Measurements from ENCODE around the gene EPHB6.

The EPHB6 gene

DNA sequence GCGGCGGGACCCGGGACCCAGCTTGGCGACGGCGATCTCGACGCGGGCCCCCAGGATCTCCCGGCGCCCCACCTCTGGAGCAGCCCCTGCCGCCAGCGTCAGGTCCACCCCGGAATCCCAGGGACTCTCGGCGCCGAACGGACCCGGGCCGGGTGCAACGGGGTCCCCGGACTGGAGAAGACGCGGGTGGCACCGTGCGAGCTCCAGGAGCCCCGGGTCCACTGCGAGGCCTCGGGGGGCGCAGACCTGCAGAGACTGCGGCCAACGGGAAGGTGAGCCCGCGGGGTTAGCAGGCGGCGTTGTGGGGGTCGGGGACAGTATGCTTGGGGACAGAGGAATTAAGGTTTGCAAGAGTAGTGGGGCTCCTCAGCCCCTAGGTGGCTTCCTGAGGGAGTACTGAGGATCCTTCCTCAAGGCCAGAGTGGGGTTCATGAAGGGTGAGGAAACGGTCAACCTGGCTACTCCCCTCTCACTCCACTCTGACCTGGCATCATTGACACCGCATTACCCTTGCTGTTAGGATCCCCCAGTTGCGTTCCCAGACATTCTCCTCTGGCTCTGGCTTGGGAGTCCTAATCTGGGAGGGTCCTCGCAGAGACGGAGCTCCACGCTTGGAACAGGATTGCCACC, 353 bp downstream of the EPHB6 start:
- no peaks in the 10 kb centered on the region for H3K9me3 ChIP-seq
- no peaks in the 10 kb centered on the region for H3K4me1 ChIP-seq
- no peak overlapping the region for H3K4me3 ChIP-seq (ENCODE audit: low read depth, low read length)
- peaks cover 23% of the 10 kb centered on the region for H3K27me3 ChIP-seq
- TF ChIP-seq, protein P1, sequence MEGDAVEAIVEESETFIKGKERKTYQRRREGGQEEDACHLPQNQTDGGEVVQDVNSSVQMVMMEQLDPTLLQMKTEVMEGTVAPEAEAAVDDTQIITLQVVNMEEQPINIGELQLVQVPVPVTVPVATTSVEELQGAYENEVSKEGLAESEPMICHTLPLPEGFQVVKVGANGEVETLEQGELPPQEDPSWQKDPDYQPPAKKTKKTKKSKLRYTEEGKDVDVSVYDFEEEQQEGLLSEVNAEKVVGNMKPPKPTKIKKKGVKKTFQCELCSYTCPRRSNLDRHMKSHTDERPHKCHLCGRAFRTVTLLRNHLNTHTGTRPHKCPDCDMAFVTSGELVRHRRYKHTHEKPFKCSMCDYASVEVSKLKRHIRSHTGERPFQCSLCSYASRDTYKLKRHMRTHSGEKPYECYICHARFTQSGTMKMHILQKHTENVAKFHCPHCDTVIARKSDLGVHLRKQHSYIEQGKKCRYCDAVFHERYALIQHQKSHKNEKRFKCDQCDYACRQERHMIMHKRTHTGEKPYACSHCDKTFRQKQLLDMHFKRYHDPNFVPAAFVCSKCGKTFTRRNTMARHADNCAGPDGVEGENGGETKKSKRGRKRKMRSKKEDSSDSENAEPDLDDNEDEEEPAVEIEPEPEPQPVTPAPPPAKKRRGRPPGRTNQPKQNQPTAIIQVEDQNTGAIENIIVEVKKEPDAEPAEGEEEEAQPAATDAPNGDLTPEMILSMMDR (IDR thresholded peaks at IDR 0.05; ENCODE audit: low read depth, low read length) = no peak
- no peaks in the 10 kb centered on the region for H3K36me3 ChIP-seq
- DNase-seq = no peak

DNA sequence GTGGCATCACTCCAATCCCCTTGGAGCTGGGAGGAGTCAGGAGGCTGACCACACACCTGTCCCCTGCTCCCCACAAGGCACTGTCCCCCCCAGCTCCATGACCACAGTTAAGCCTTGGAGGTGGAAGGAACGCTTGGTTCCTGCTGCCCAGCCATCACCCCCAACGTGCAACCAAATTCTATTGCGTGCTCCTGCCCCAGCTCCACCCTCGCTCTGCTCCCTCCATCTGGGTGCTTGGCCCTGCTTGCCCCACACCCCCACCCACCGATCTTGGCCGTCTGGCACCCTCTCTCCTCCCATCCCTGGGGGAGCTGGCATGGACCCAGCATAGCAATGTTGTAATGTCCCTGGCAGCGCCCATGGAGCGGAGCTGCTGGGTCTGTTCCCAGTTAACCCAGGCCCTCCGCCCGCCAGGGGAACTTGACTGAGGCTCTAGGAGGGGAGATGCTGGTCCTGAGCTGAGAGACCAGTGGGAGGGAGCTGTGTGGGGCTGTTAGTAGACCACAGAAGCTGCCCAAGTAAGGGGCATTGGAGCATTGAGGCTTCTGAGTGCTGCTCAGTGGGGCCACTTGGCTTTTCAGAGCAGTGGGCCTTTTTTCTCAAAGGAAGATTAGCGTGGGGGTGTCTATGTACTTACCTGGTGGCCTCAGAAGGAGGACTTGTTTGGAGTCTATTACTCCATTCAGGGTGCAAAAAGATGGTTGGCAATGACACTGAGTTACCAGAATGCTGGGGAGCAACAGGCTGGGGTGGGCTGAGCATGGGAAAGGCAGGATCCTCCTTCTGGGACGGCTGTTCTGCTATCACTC, 1.1 kb downstream of the EPHB6 start:
- Histone ChIP-seq H3K27me3 (peaks cover 23% of the 10 kb centered on the region), H3K4me3 (ENCODE audit: low read depth, low read length) (no peak overlapping the region), H3K36me3 (no peaks in the 10 kb centered on the region), H3K9me3 (no peaks in the 10 kb centered on the region), H3K4me1 (no peaks in the 10 kb centered on the region)
- TF ChIP-seq, protein P1 (IDR thresholded peaks at IDR 0.05; ENCODE audit: low read depth, low read length) = no peak
- DNase-seq = no peak

DNA sequence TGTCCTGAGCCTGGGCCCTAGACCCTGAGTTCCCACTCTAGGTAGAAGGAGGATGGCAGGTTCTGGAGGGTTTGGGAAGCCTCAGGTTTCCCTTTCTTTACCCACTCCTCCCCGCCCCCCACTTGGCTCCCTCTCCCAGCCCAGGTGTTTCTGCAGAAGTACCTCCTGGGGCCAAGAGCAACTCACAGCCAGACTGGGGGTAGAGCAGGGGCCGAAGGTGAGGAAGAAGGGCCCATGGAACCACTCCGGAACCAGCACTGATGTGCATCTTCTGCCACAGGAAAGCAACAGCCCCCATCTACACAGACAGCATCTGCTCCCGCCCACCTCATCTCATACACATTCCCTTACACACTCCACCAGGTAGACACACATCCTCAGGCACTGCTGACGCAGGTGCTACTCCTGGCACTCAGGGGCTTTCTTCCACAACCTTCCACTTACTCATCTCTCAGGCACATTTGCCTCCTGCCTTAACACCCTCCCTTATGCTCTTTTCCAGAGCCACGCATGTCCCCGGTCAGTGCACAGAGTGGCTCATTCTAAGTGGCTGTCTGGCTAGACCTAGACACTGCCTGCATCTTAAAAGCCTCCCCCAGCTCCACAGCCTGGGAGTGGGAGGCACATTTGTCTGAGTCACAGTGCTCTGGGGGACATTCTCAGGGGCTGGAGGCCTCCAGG, 1.8 kb downstream of the EPHB6 start:
- TF ChIP-seq, protein P1 (IDR thresholded peaks at IDR 0.05; ENCODE audit: low read depth, low read length) = no peak
- Histone ChIP-seq H3K27me3 (peaks cover 23% of the 10 kb centered on the region), H3K4me1 (no peaks in the 10 kb centered on the region), H3K9me3 (no peaks in the 10 kb centered on the region), H3K36me3 (no peaks in the 10 kb centered on the region), H3K4me3 (ENCODE audit: low read depth, low read length) (no peak overlapping the region)
- DNase-seq = no peak

DNA sequence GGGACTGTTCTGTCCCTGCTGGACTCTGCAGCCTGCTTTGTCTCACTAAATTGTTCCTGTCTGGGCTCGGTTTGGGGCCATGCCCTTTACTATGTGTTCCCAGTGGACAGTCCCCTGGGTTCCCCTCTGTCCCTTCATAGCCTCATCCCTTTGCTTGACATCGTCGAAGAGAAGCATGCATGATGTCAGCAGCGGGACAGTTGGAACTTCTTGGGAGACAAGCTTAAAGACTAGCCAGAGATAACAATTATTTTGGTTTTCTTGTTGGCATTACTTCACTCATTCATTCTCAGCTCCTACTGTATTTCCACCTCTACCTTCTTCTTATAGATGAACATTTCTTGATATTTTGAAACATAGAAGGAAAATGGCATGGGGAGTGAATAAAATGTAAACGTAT, 2.7 kb downstream of the EPHB6 start:
- Histone ChIP-seq H3K4me3 (ENCODE audit: low read depth, low read length) (no peak overlapping the region), H3K9me3 (no peaks in the 10 kb centered on the region), H3K4me1 (no peaks in the 10 kb centered on the region), H3K36me3 (no peaks in the 10 kb centered on the region), H3K27me3 (peaks cover 23% of the 10 kb centered on the region)
- DNase-seq = no peak
- TF ChIP-seq, protein P1 (IDR thresholded peaks at IDR 0.05; ENCODE audit: low read depth, low read length) = no peak

GRCh38 chr7:142859411-142859810, 4.5 kb downstream of the EPHB6 start:
- DNase-seq = no peak
- H3K27me3 ChIP-seq = peaks cover 15% of the 10 kb centered on the region
- no peaks in the 10 kb centered on the region for H3K36me3 ChIP-seq
- TF ChIP-seq, protein P1 (IDR thresholded peaks at IDR 0.05; ENCODE audit: low read depth, low read length) = no peak
- H3K4me1 ChIP-seq = no peaks in the 10 kb centered on the region
- H3K4me3 ChIP-seq (ENCODE audit: low read depth, low read length) = no peak overlapping the region
- no peaks in the 10 kb centered on the region for H3K9me3 ChIP-seq

Data from BE2C (cell line).